DMS114 treated with DMSO at 0.1 percent for 48 hours (cell line): ENCODE results near the gene CPED1.
"Not testable (repeated sequence)": the region's sequence is repeated elsewhere in the genome, so short reads cannot be mapped to it uniquely, and the experiment has no call there.

ENCODE experiments used
- DNase-seq: peaks from one replicate; lab custom pipeline; 2025; ENCODE audit not compliant: unreplicated experiment; lab: John Stamatoyannopoulos, UW

The CPED1 gene

DNA sequence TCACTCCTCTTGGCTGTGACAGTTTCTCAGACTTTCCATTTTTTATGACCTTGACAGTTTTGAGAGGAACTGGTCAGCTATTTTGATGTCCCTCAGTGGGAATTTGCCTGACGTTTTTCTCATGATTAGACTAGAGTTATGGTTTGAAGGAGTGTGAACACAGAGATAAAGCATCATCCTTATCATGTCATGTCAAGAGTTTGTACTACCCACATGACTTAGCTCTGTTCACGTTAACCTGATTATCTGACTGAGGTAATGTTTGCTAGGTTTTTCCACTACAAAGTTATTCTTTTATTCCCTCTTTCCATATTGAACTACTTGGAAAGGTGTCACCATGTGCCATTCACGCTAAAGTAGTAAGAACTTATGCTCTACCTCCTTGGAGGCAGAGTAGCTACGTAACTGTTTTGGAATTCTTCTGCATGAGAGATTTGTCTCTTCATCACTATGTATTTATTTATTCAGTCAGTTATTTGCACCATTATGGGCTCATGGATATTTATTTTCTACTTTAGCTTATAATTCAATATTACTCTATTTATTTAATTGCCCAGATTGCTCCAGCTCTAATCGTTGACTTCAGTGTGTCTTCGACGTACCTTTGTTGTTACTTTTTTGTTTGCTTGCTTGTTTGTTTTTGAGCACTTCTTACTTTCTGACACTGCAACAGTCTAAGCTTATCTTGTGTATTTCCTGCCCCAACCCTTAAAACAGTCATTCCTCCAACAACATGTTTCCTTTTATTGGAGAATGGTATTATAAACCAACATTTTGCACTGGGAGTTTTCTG is 50.4 kb downstream of the CPED1 start:
- DNase-seq: no peak

DNA sequence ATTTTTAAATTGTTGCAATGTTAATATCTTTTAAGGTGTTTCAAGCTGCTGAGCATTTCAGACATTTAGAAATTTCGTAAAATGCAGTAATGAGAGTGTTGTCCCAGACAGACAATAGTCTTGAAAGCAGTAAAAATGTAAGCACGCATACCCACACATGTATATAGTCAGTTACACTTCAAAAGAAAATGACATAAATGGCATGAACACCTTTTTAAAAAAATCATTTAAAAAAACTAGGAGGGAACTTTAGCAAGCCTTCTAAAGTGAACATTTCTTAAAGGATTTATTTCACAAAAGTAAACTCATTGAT is 51.0 kb downstream of the CPED1 start:
- no peak for DNase-seq

DNA sequence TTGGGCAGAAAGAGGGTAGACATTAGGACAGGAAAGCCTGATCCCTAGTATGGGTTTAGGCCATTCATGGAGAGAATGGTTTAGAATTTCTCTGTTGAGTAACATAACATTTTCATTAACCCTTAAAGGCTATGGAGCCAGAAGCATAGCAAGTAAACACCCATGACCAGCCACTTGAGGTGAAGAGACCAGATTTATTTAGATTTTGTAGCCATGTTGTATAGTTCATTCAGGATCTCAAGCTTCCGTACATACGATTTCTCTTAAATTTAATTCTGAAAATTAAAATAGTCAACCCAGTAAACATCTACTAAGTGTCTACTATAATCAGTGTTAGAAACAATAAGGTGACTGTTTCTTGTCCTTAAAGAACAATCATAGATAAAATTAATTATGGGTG is 51.5 kb downstream of the CPED1 start:
- DNase-seq: no peak

DNA sequence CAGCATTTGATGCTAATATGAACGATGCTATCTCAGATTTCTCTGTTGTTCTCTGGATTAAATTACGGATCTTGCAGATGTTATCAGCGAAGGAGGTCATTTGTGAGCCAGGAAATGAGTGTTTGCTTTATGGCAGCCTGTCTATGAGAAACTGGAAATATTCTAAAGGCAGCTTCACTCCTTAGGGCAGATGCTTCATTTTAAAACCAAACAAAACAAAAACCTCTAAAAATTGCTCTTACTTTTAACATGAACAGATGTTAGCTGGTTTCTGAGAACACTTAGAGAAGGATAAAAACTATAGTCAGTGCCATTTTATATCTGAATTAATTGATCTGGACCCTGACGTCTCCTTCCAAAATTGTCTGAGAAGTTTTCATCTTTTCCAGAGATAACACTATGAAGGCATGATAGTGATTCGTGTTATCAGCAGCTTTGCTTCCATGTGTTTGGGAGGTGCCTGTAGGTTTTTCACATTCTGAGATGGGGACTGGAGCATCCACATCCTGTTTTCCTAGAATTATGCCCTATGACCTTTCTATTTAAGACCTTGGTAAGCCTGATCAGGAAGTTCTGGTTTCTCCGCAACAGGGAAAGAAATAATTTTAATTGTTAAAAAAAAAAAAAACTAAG is 53.1 kb downstream of the CPED1 start:
- no peak for DNase-seq

DNA sequence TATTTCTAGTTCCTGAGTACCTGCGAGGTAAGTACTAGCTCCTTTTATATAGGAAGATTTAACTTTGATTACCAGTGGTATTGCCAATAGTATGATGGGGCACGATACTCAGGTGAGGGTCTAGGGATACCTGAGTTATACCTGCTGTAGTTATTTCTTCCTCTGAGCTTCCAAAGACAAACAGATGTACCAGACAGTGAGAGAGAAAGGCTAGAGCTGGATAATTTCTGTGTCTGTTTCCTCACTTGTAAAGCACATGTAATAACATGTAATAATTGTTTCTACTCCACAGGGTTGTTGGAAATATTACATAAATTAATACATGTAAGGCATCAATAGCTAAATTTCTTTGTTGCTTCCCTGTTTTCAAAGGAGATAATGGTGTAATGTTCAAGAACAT is 53.7 kb downstream of the CPED1 start:
- DNase-seq: no peak

DNA sequence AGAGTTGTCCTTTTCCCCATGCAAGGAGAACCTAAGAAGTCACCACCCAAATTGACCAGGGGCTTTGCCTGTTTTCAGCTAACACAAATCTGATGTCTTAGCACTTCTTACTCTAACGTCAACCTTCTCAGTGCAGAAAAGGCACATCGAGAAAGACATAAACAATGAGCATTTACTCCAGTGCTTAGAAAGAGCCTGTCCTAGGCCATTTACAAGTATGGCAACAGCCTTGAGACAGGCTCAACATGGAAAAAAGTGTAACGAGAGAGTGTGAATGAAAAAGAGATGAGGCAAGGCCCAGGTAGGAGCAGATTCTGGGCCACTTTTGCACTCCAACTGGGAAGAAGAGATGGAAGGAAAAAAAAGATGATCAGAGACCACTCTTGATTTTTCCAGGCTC is 54.4 kb downstream of the CPED1 start:
- DNase-seq: no peak

DNA sequence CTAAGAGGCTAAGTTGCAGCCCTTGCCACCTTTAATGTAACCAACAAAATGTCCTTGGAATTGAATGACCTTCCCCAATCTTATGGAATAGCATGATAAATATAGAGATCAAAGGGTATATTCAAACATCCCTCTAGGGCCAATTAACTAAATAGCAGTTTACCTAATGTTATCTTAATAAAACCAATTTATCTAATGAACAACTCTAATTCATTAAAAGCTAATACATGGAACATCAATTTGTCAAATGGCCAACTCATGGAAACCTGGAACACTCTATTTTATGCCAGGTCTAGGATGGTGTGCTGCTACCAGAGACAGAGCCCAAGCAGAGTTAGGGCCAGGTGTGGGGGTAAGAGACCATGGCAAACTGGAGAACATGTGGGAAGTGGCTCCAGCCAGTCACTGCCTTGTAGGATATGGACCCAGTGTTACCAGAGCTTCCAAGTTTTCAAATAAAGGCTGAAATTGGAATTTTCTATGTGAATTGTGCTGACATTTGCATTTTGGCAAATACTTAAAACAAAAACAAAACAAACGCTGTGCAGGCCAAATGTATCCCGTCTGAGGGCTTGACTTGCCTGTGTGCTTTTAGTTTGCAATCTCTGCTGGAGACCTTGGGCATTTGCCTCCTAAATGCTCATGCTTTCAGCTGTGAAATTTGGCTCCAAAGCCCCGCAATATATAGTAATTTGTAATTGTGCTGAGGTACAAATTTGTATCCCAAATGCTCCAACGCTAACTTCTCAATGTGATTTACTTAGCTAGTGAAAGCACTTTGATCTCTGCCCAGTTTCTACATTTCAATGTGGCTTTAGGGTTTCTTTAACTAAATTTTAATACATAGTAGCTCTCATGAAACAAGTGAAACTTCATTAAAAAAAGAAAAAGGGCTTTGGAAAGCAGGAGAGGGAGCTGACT is 55.1 kb downstream of the CPED1 start:
- DNase-seq: no peak

DNA sequence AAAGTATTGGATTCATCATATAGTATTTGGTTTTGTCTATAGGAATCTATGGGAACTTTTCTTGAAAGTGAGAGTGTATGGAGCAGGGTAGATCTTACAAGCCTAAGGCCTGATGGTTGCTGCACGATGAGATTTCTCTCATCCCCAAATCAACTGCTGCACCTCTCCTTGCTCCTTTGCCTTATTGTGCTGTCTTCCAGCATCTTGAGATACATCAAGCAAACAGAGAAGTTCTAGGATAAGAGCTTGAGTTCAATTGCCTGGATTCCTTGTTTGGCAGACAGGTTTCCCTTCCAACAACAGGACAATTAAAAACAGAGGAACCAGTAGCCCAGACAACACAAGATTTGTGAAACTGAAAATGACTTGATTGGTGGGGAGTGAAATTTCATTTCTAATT is 56.6 kb downstream of the CPED1 start:
- no peak for DNase-seq

DNA sequence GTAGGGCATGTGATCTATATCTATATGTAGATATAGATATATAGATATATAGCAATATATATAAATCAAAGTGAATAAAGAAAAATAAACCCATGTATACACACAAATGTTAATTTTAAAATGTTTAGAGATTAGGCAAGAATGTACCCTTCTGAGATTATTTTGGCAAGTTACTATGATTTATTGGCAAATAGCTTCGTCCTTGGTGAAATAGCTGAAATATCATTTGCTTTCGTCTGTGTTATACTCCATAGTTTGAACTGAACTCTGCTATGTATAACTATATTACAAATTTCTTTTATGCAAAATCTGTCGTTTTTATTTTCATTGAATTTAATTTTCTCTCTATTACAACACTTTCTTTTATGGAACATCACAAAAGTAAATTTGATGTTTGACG is 57.5 kb downstream of the CPED1 start:
- no peak for DNase-seq

DNA sequence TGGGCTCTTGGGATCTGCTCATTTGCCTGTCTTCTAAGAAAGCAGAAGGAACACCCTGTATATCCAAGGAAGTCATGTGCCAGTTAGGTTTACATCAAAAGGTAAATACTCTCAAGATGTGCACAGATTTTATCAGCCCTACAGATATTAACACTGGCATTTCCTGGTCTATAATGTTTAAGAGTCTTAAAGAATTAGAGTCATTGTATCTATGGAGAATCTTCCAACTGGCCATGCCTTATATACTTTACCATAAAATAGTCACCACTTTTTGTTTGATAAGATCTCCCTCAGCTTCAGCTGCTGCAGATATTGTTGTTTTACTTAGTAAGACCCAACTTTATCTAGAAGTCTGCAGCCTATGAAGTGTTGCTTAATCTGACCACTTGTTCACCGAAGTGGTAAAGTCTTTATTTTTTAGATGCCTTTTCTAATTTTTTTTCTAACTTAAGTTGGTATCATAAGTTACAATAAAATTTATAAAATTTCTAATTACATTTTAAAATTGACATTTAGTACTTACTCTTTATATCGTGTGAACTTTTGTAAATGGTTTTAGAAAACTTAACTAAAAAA is 58.5 kb downstream of the CPED1 start:
- DNase-seq: no peak

DNA sequence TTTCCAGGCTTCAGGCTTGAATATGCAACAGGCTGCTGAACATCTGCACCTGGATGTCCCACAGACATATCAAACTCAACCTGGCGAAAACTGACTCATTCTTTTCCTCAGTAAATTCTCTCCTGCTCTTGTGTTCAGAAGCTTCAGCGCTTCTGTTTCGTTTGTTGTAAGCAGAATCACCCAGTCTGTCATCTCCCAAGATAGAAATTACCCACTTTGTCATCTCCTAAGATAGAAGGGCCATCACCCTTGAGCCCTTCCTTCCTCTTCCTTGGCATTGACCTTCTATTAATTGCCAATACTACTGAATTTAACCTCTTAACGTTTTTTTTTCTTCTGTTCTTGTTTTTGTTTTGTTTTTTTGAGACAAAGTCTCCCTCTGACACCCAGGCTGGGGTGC is 59.7 kb downstream of the CPED1 start:
- no peak for DNase-seq

DNA sequence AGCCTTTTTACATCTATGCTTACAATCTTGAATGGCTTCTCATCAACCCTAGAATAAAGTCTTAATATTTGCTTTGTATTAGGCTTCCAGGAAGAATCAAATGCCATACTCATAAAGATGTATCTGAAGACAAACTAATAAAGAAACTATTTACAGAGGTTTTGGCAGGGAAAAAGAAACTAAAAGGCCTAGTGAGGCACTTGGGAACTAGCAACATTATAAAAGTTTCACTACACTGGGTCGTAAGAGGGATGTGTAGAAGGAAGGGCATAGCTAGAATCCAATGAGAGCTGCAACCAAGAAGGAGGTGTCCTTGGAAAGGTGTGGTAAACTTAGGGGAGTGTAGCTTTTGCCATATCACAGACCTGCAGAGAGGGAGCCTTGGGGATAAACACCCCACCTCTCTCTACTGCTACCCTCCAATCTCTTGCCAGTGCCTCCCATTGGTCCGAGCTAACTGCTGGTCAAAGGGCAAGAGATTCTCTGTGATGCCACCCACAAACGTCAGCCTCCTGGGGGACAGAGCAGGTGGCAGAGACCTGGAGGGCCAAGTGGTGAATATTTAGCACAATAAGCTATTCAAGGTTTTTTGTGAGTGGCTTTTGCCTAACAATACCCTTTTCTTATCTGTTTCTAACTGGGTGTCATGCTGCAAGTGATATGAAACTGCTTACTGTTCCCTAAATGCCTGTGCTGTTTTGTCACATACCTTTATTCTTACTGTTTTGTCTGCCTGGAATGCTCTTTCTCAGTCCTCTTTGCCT is 60.7 kb downstream of the CPED1 start:
- no peak for DNase-seq

DNA sequence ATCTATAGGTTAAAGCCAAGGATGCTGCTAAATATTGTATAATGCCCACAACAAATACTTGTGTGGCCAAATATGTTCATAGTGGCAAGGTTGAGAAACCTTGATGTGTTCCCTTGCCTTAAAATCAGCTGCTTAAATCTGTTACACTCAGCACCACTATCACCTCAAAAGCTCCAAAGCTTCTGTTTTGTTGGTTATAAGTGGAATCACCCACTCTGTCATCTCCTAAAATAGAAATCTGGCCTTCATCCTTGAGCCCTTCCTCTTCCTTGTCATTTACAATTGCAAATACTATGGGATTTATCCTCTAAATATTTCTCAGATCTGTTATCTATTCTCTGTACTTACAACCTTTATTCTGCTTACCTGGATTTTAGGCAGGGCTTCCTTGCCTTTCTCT is 61.4 kb downstream of the CPED1 start:
- DNase-seq: no peak

DNA sequence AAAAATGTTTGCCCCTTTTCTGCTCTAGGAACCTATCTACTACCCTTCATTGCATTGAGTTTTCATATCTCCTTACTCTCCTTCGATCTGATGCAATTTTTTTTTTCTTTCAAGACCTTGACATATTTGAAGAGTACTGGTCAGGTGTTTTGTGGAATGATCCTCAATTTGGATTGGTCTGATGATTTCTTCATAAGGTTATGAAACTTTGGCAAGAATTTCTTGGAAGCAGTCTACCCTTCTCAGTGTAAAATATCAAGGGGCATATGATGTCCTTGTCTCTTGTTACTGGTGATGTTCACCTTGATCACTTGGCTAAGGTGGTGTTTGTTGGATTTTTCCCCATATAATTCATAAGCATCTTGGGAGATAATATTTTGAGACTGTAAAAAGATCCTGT is 64.7 kb downstream of the CPED1 start:
- no peak for DNase-seq

DNA sequence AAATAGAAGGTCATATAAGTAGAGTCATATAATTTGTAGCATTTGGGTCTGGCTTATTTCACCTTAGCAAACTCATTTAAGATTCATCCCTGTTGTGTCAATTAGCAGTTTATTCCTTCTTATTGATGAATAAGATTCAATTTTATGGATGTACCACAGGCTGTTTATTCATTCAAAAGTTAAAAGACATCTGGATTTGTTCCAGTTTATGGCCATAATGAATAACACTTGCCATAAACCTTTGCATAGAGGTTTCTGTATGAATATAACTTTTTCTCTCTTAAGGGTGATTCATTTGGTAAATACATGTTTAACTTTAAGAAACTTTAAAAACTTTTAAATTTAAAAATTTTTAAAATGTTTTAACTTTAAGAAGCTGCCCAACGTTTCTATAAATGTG is 66.4 kb downstream of the CPED1 start:
- DNase-seq: no peak

DNA sequence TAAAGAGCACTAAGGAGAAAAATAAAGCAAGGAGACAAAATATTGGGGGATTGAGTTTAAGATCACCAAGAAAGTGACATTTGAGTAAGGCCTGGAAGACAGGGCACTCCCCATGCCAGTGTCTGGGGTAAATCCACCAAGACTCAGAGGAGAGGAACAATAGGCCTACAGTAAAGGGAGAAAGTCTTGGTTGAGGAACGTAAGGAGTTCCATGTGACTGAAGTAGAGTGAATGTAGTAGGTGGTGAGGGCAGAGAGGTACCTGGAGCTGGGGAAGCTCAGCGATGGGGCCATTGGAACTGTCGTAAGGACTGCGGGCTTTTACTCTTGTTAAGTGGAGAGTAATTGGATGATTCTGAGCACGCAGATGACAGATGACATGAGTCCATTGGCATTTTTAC is 69.4 kb downstream of the CPED1 start:
- DNase-seq: no peak

DNA sequence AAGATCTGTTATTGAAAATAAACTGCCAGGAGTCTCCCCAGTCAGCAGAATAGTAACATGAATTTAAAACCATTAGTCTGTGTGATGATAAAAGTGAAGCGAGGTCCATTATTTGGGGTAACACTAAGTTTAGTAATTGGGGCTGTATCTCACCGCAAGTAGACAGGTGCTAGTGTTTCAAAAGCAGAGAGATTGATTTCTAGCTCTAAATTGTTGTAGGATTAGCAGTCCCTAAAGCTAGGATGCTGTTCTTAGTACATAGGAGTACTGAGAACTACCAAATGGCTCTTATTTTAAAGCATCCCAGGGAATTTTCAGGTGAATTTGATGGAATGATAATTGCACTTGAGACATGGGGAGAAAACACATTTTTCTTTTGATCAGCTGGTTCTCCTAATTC is 70.5 kb downstream of the CPED1 start:
- no peak for DNase-seq

DNA sequence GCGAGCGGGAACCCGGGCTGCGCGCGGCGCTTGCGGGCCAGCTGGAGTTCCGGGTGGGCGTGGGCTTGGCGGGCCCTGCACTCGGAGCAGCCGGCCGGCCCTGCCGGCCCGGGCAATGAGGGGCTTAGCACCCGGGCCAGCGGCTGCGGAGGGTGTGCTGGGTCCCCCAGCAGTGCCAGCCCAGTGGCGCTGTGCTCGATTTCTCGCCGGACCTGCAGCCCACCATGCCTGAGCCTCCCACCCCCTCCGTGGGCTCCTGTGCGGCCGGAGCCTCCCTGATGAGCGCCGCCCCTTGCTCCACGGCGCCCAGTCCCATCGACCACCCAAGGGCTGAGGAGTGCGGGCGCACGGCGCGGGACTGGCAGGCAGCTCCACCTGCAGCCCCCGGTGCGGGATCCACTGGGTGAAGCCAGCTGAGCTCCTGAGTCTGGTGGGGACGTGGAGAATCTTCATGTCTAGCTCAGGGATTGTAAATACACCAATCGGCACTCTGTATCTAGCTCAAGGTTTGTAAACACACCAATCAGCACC is 71.5 kb downstream of the CPED1 start:
- not testable (repeated sequence) for DNase-seq

DNA sequence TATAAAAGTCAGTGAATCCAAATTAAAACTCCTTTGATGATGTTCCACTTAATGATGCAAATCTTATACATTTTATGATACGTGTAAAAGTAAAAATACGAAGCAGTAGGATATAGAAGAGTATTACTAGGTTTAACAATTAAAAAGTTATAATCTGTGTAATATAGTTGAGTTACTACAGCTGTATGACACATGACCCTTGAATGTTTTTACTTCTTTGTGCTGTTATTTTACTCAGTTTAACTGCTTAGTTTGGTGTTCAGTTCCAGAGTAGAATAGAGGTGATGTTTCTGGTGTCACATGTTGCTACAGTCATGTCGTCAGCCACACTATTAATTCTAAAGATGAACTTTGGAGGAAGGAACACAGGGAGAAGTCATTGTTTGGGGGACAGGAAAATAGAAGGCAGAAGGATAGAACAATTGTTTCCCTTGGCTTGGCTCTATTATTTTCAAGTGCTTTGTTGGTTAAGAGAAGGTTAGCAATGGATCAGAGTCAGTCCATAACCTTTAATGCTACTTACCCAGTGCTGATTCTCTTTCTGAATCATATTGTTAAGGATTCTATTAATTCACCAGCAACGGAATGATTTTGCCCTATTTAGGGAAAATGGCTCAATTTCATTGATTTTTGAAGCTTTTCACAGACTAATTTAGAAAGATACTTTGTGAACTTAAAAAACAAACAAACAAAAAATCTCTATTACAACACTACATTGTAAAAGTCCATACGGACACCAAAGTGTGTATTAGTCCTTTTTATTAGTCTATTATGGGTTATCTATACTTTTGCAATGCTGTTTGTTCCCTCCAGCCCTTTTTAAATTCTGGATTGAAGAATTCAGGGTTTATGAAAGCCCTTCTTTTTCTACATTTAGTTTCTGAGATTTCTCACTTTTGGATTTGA is 73.4 kb downstream of the CPED1 start:
- DNase-seq: no peak
